ENCODE results near the gene BRF1. TPM values are rescaled to one million over a fixed set of nuclear protein-coding genes. Genes with fewer than 3 reads are reported as not detected.

Gene BRF1
- total RNA-seq, 6 experiments from 2014 or later, result 13.1 to 17.8 (median 16.2) TPM

DNA sequence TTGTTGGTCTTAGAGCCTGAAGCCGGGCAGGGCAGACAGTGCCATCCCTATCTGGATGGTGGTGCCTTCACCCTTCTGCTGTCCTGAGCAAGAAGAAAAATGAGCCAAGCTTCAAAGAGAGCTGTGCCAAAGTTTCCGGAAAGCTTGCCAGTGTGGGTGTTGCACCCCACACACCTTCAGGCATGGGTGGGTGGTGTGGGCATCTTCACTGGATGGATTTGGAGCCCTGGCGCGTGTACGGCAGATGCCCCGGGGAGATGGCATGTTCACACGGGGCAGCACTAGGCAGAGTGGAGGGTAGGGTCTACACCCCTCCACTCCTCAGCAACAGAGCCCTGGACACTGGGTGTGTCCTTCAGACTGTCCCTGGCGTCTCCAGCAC, 46.8 kb upstream of the BRF1 start:
- DNase-seq, result no peak
- intact Hi-C loops (cut with DNase I), result no loop called here
- no peak for ATAC-seq

DNA sequence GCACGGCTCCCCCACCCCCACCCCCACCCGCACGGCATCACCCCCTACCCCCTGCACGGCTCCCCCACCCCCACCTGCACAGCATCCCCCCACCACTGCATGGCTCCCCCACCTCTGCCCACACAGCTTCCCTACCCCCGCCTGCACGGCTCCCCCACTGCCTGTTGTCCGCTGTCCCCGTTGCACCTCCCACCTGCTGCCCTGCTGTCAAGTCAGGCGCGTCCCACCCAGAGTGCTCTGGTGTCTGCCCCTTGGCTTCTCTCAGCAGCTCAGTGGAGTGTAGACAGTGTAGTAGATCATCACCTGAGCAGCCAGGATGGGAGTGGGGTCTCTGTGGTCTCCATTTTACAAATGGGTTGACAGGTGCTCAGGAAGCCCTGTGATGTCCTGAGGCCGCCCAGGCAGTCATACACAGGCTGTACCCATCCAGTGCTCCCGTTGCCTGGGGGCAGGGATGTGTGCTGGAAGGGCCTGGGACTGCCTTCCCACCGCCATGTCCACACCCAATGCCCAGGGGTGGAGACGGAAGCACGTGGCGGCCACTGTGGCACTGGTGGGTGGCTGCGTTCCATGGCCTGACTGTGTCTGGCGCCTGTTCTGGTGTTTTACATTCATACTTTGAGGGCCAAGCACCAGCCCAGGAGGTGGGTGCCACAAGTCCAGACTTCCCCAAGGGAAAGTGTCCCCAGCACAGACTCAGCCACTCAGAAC, 46.2 kb upstream of the BRF1 start:
- TF ChIP-seq CTCF (IDR thresholded peaks at IDR 0.05) (no peak), POLR2A (IDR thresholded peaks at IDR 0.05) (no peak)
- Histone ChIP-seq H3K27ac (no peak overlapping the region), H3K9me3 (no peaks in the 10 kb centered on the region), H3K4me1 (peaks cover 0 to 5% (median 3%) of the 10 kb centered on the region in 4 donors), H3K4me3 (no peak overlapping the region), H3K27me3 (no peaks in the 10 kb centered on the region), H3K36me3 (no peaks in the 10 kb centered on the region)
- WGBS (ENCODE audit: insufficient coverage, low coverage, low lambda C conversion rate, missing lambda C conversion rate), result 73% methylated on average over 10 of the region's 18 CpGs
- intact Hi-C loops (cut with DNase I), result no loop called here
- no peak for DNase-seq
- no peak for ATAC-seq

More for the DNA sequence above, 46.8 kb upstream of the BRF1 start:
- H3K4me1 ChIP-seq, result peaks cover 0 to 6% (median 3%) of the 10 kb centered on the region in 4 donors
- no peak overlapping the region for H3K27ac ChIP-seq
- H3K4me3 ChIP-seq, result no peak overlapping the region
- 75% methylated on average over 4 of the region's 8 CpGs for WGBS (ENCODE audit: insufficient coverage, low coverage, low lambda C conversion rate, missing lambda C conversion rate)
- TF ChIP-seq POLR2A (IDR thresholded peaks at IDR 0.05), result no peak
- TF ChIP-seq CTCF (IDR thresholded peaks at IDR 0.05), result no peak
- no peaks in the 10 kb centered on the region for H3K27me3 ChIP-seq
- H3K36me3 ChIP-seq, result no peaks in the 10 kb centered on the region
- H3K9me3 ChIP-seq, result no peaks in the 10 kb centered on the region

DNA sequence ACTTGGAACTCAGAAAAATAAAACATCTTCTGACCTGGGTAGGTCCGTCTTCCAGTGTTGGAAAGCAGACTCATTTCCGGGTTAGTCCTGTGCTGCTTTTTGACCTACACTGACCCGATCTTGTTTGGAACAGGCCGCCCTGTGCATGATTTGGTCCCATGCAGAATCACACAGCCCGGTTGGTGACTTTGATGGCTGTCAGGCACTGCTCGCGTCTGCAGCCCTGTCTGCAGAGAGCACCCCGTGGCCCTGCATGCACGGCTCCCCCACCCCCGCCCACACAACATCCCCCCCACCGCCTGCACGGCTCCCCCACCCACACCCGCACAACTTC, 45.4 kb upstream of the BRF1 start:
- Histone ChIP-seq H3K27me3 (no peaks in the 10 kb centered on the region), H3K4me3 (no peak overlapping the region), H3K4me1 (no peaks in the 10 kb centered on the region), H3K9me3 (no peaks in the 10 kb centered on the region), H3K36me3 (no peaks in the 10 kb centered on the region), H3K27ac (no peak overlapping the region)
- TF ChIP-seq POLR2A (IDR thresholded peaks at IDR 0.05) (no peak), CTCF (IDR thresholded peaks at IDR 0.05) (no peak)
- peak in 1 of 4 donors; percentile 21 for ATAC-seq
- intact Hi-C loops (cut with DNase I), result no loop called here
- WGBS (ENCODE audit: insufficient coverage, low coverage, low lambda C conversion rate, missing lambda C conversion rate), result 42% methylated on average over 8 of the region's 13 CpGs
- no peak for DNase-seq

GRCh38 chr14:105343194-105343593, 42.4 kb upstream of the BRF1 start:
- TF ChIP-seq POLR2A (IDR thresholded peaks at IDR 0.05) (no peak), CTCF (IDR thresholded peaks at IDR 0.05) (no peak)
- Histone ChIP-seq H3K4me3 (no peak overlapping the region), H3K9me3 (no peaks in the 10 kb centered on the region), H3K27me3 (no peaks in the 10 kb centered on the region), H3K36me3 (no peaks in the 10 kb centered on the region), H3K4me1 (peaks cover 0 to 5% (median 2%) of the 10 kb centered on the region in 4 donors), H3K27ac (no peak overlapping the region)
- 76% methylated on average over 7 of the region's 7 CpGs for WGBS (ENCODE audit: insufficient coverage, low coverage, low lambda C conversion rate, missing lambda C conversion rate)
- ATAC-seq (peak in 1 of 4 donors; percentile 18), DNase-seq (no peak)
- intact Hi-C loops (cut with DNase I), result no loop called here

Data from right lobe of liver (tissue), 6 donors.